ENCODE measurements around the gene KNCN.

- no peak for TF ChIP-seq CTCF (IDR thresholded peaks at IDR 0.05)
- no peak for TF ChIP-seq POLR2A (IDR thresholded peaks at IDR 0.05)
Observed at GRCh38 chr1:46599059-46599970, 47.9 kb upstream of the KNCN start.
